ENCODE results near the gene PLIN3. TPM values are rescaled to one million over a fixed set of nuclear protein-coding genes. Genes with fewer than 3 reads are reported as not detected.

Gene PLIN3
- polyA plus RNA-seq, 1 donor = 39.2 TPM

Other genes starting within 250 kb of the PLIN3 start
- gene TNFAIP8L1, start 228.2 kb downstream of the PLIN3 start, polyA plus RNA-seq (ENCODE audit: insufficient read length) = 13.5 TPM
- 59.2 TPM for gene MYDGF, start 197.3 kb downstream of the PLIN3 start, polyA plus RNA-seq (ENCODE audit: insufficient read length)
- gene DPP9, start 143.8 kb downstream of the PLIN3 start, polyA plus RNA-seq (ENCODE audit: insufficient read length) = 25.9 TPM
- 2.5 TPM for gene FEM1A, start 75.9 kb downstream of the PLIN3 start, polyA plus RNA-seq (ENCODE audit: insufficient read length)
- gene TICAM1, start 36.0 kb downstream of the PLIN3 start, polyA plus RNA-seq (ENCODE audit: insufficient read length) = 4.5 TPM
- not detected for gene ARRDC5, start 35.2 kb upstream of the PLIN3 start, polyA plus RNA-seq (ENCODE audit: insufficient read length)
- gene UHRF1, start 41.8 kb upstream of the PLIN3 start, polyA plus RNA-seq (ENCODE audit: insufficient read length) = 39.7 TPM
- gene KDM4B, start 101.4 kb upstream of the PLIN3 start, polyA plus RNA-seq (ENCODE audit: insufficient read length) = 24.4 TPM